Mesenchymal stem cell (in vitro differentiated cells and primary cell): ENCODE data around the gene SAMD4B.

ENCODE experiments used
- DNase-seq: peaks from one replicate; pipeline ENCODE4 v3.0.0-alpha.2; 2013
- H2AFZ ChIP-seq: one replicate; pipeline ENCODE4 v1.6.1; 2013; ENCODE audit warnings: low read depth, mild to moderate bottlenecking, control low read depth, inconsistent platforms, low read length, moderate library complexity
- H2AK5ac ChIP-seq: 2 replicates; pipeline ENCODE4 v1.6.1; 2013; ENCODE audit warnings: low read length, moderate library complexity, mild to moderate bottlenecking, inconsistent platforms; ENCODE audit not compliant: severe bottlenecking
- H2BK120ac ChIP-seq: one replicate; pipeline ENCODE4 v1.6.1; 2013; ENCODE audit warnings: low read depth, mild to moderate bottlenecking, inconsistent platforms, low read length, moderate library complexity
- H2BK12ac ChIP-seq, 2 experiments: one replicate each; pipeline ENCODE4 v1.6.1; 2013; ENCODE audit warnings: inconsistent platforms in 2 of 2, low read length in 2 of 2, mild to moderate bottlenecking in 2 of 2, moderate library complexity in 2 of 2, control low read depth in 1 of 2
- H2BK15ac ChIP-seq: one replicate; pipeline ENCODE4 v1.6.1; 2013; ENCODE audit warnings: mild to moderate bottlenecking, low read depth, inconsistent platforms; ENCODE audit not compliant: poor library complexity, severe bottlenecking
- H2BK5ac ChIP-seq: 2 replicates; pipeline ENCODE4 v1.6.1; 2013; ENCODE audit warnings: low read depth, mild to moderate bottlenecking, low read length, control low read depth, inconsistent platforms; ENCODE audit not compliant: poor library complexity, severe bottlenecking
- H3K14ac ChIP-seq, 2 experiments: one replicate each; pipeline ENCODE4 v1.6.1; 2013; ENCODE audit warnings: inconsistent platforms in 2 of 2, low read length in 2 of 2, control low read depth in 1 of 2, mild to moderate bottlenecking in 1 of 2, moderate library complexity in 1 of 2
- H3K18ac ChIP-seq, 2 experiments: one replicate each; pipeline ENCODE4 v1.6.1; 2013; ENCODE audit warnings: inconsistent platforms in 2 of 2, low read length in 2 of 2, control low read depth in 1 of 2, low read depth in 1 of 2, mild to moderate bottlenecking in 1 of 2
- H3K23ac ChIP-seq, 2 experiments: one replicate each; pipeline ENCODE4 v1.6.1; 2013; ENCODE audit warnings: inconsistent platforms in 2 of 2, low read length in 2 of 2, mild to moderate bottlenecking in 2 of 2, moderate library complexity in 2 of 2, control low read depth in 1 of 2
- H3K27ac ChIP-seq: 2 replicates; pipeline ENCODE4 v1.5.1; 2013; ENCODE audit warnings: mild to moderate bottlenecking, moderate library complexity, low read length, control low read depth, inconsistent platforms; ENCODE audit not compliant: poor library complexity, severe bottlenecking
- H3K27me3 ChIP-seq, 2 experiments: 2 replicates each; pipeline versions ENCODE4 v1.6.1 to v1.7.0; 2013; ENCODE audit warnings: low read length in 2 of 2, mild to moderate bottlenecking in 2 of 2, moderate library complexity in 2 of 2, control low read depth in 1 of 2, inconsistent platforms in 1 of 2; ENCODE audit not compliant: control insufficient read depth in 1 of 2, insufficient read depth in 1 of 2
- H3K36me3 ChIP-seq, 2 experiments: 2 replicates each; pipeline versions ENCODE4 v1.6.1 to v1.7.0; 2013; ENCODE audit warnings: low read length in 2 of 2, control low read depth in 1 of 2, inconsistent platforms in 1 of 2, low read depth in 1 of 2, mild to moderate bottlenecking in 1 of 2; ENCODE audit not compliant: insufficient read depth in 2 of 2, control insufficient read depth in 1 of 2
- H3K4ac ChIP-seq, 2 experiments: one replicate each; pipeline ENCODE4 v1.6.1; 2013; ENCODE audit warnings: inconsistent platforms in 2 of 2, low read length in 2 of 2, mild to moderate bottlenecking in 2 of 2, moderate library complexity in 2 of 2, control low read depth in 1 of 2, low read depth in 1 of 2
- H3K4me1 ChIP-seq: 2 replicates; pipeline ENCODE4 v1.6.1; 2013; ENCODE audit warnings: low read depth, low read length, control low read depth; ENCODE audit not compliant: control insufficient read depth, insufficient read depth
- H3K4me2 ChIP-seq: 2 replicates; pipeline ENCODE4 v1.6.1; 2013; ENCODE audit warnings: low read length, mild to moderate bottlenecking, inconsistent platforms; ENCODE audit not compliant: poor library complexity, severe bottlenecking
- H3K4me3 ChIP-seq, 2 experiments: 2 replicates each; pipeline versions ENCODE4 v1.5.1 to v1.7.0; 2013; ENCODE audit warnings: low read length in 2 of 2, mild to moderate bottlenecking in 2 of 2, control low read depth in 1 of 2, low read depth in 1 of 2; ENCODE audit not compliant: insufficient read depth in 1 of 2
- H3K79me1 ChIP-seq: replicated peaks from 2 replicates; pipeline ENCODE4 v1.6.1; 2013; ENCODE audit warnings: mild to moderate bottlenecking, control low read depth, low read length, inconsistent platforms; ENCODE audit not compliant: poor library complexity, severe bottlenecking
- H3K9ac ChIP-seq: 2 replicates; pipeline ENCODE4 v1.7.0; 2013; ENCODE audit warnings: mild to moderate bottlenecking, low read length, moderate library complexity
- H3K9me3 ChIP-seq: 2 replicates; pipeline ENCODE4 v1.7.0; 2013; ENCODE audit warnings: mild to moderate bottlenecking, low read length; ENCODE audit not compliant: control insufficient read depth
- H4K8ac ChIP-seq: one replicate; pipeline ENCODE4 v1.6.1; 2013; ENCODE audit warnings: inconsistent platforms, mild to moderate bottlenecking, low read length, moderate library complexity
- H4K91ac ChIP-seq: one replicate; pipeline ENCODE4 v1.6.1; 2013; ENCODE audit warnings: mild to moderate bottlenecking, low read length, inconsistent platforms
- WGBS: methylation state at CpG from one replicate; pipeline ENCODE4 v1.1.7; 2013; ENCODE audit warnings: mixed read lengths; 5-methylcytosine and 5-hydroxymethylcytosine counted together

The SAMD4B gene

DNA sequence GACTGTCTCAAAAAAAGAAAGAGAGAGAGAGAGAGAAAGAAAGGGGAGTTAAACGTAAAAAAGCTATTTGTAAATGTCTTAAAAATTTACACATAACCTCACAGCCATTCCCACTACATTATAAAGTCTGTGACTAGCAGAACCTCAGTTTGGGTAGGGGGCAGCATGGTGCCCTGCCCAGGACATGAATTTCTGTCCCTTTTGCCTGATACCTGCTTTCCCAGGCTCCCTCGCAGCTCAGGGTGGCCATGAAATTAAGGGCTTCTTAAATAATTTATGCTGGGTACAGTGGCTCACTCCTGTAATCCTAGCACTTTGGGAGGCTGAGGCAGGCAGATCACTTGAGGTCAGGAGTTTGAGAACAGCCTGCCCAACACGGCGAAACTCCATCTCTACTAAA lies 41.2 kb upstream of the SAMD4B start:
- 81% methylated on average over 4 of the region's 4 CpGs for WGBS

DNA sequence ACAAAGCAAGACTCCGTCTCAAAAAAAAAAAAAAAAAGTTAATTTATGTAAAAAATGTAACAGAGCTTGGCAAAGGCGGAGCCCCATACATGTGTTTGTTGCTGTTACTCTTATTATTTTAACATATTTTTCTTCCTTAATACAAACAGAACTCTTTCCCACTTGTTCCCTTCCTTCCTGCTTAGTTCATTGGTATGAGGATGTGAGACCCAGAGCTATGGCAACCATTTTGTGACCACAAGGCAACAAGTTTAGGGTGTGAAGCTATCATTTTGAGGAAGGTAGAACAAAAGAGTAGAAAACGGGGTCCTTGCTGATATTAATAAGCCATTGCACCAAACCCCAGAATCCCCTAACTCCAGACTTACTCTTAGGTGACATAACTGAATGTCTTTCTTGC lies 40.7 kb upstream of the SAMD4B start:
- WGBS, result no CpG with 5 or more reads among the region's 3 CpGs
- Histone ChIP-seq H2BK12ac (no peak overlapping the region), H4K91ac (no peak overlapping the region), H3K23ac (no peak overlapping the region), H3K9me3 (no peaks in the 10 kb centered on the region), H3K9ac (no peak overlapping the region), H3K27me3 (peaks cover 57 to 65% of the 10 kb centered on the region in 2 experiments), H3K14ac (peak overlapping the region in 1 of 2 experiments; percentile 36), H2AFZ (no peak overlapping the region), H2BK15ac (no peak overlapping the region), H3K4me2 (no peak overlapping the region), H2BK120ac (no peak overlapping the region), H3K4me3 (no peak overlapping the region), H3K4ac (no peak overlapping the region), H3K36me3 (no peaks in the 10 kb centered on the region), H3K18ac (no peak overlapping the region), H2BK5ac (no peak overlapping the region), H4K8ac (no peak overlapping the region), H2AK5ac (no peak overlapping the region), H3K79me1 (no peaks in the 10 kb centered on the region), H3K27ac (no peak overlapping the region), H3K4me1 (peaks cover 1% of the 10 kb centered on the region)
- DNase-seq, result no peak

More for the DNA sequence above, 41.2 kb upstream of the SAMD4B start:
- H4K91ac ChIP-seq, result no peak overlapping the region
- H2BK15ac ChIP-seq, result no peak overlapping the region
- no peak overlapping the region for H2BK5ac ChIP-seq
- DNase-seq, result no peak
- no peak overlapping the region for H3K14ac ChIP-seq
- H3K27ac ChIP-seq, result no peak overlapping the region
- no peak overlapping the region for H3K4me2 ChIP-seq
- H2BK12ac ChIP-seq, result no peak overlapping the region
- H3K4ac ChIP-seq, result no peak overlapping the region
- no peak overlapping the region for H3K18ac ChIP-seq
- no peak overlapping the region for H4K8ac ChIP-seq
- H3K23ac ChIP-seq, result no peak overlapping the region
- H3K79me1 ChIP-seq, result no peaks in the 10 kb centered on the region
- no peak overlapping the region for H3K9ac ChIP-seq
- no peak overlapping the region for H2AFZ ChIP-seq
- H3K27me3 ChIP-seq, result peaks cover 57 to 65% of the 10 kb centered on the region in 2 experiments
- no peaks in the 10 kb centered on the region for H3K9me3 ChIP-seq
- no peaks in the 10 kb centered on the region for H3K36me3 ChIP-seq
- no peak overlapping the region for H2AK5ac ChIP-seq
- H3K4me3 ChIP-seq, result no peak overlapping the region
- H3K4me1 ChIP-seq, result peaks cover 1% of the 10 kb centered on the region
- no peak overlapping the region for H2BK120ac ChIP-seq

DNA sequence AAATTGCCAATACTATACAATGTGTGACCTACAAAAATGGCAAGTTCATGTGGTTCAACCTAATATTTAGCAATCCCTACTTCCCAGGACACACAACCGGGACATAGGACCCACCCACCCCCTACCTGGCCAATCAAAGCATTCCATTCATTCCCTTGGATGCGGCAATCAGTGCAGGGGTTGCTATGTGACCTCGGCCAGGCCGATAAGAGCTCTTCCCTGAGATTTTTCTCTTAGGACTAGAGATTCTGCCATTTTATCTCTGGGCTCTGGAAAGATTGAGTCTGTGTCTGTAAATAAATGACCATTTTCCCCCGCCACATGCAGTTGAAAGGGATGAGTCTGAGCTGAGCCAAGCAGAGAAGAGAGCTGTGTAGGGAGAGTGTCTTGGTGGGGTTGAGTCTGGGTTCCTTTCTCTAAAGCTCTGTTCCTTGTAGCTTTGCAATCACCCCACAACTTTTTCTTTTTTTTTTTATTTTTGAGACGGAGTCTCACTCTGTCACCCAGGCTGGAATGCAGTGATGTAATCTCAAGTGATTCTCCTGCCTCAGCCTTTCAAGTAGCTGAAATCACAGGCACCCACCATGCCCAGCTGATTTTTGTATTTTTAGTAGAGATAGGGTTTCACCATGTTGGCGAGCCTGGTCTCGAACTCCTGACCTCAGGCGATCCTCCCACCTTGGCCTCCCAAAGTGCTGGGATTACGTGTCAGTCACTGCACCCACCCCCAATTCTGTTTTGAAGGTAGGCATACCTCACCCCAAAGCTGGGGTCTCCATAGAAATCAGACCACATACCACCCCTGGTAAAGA lies 38.6 kb upstream of the SAMD4B start:
- H2AFZ ChIP-seq, result no peak overlapping the region

DNA sequence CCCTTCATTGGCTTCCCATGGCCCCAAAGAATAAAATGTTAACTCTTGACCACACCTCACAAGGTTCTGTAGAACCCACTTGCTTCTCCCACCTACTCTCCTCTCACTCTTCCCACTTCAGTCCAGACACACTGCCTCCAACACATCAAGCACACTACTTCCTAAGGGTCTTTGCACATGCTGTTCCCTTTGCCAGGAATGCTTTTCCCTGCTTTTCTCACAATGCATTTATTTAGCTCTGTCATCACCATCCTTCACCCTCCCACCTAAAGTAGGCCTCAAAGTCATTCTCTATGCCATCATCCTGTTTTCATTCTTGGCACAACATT lies 38.1 kb upstream of the SAMD4B start:
- Histone ChIP-seq H3K79me1 (no peaks in the 10 kb centered on the region), H3K27me3 (peaks cover 73 to 80% of the 10 kb centered on the region in 2 experiments), H3K9ac (no peak overlapping the region), H4K8ac (no peak overlapping the region), H2BK15ac (no peak overlapping the region), H4K91ac (no peak overlapping the region), H3K14ac (no peak overlapping the region), H2BK5ac (no peak overlapping the region), H3K36me3 (no peaks in the 10 kb centered on the region), H2AK5ac (no peak overlapping the region), H3K4me3 (no peak overlapping the region), H3K9me3 (no peaks in the 10 kb centered on the region), H3K18ac (no peak overlapping the region), H3K4me2 (no peak overlapping the region), H3K27ac (no peak overlapping the region), H2AFZ (no peak overlapping the region), H2BK120ac (no peak overlapping the region), H2BK12ac (no peak overlapping the region), H3K4me1 (peaks cover 15% of the 10 kb centered on the region), H3K4ac (no peak overlapping the region), H3K23ac (no peak overlapping the region)
- DNase-seq, result no peak

More for the DNA sequence above, 38.6 kb upstream of the SAMD4B start:
- Histone ChIP-seq H3K9me3 (no peaks in the 10 kb centered on the region), H3K36me3 (no peaks in the 10 kb centered on the region), H3K14ac (no peak overlapping the region), H3K79me1 (no peaks in the 10 kb centered on the region), H2BK5ac (no peak overlapping the region), H3K18ac (no peak overlapping the region), H3K9ac (no peak overlapping the region), H2AK5ac (no peak overlapping the region), H3K4me1 (peaks cover 15% of the 10 kb centered on the region), H4K91ac (no peak overlapping the region), H2BK15ac (no peak overlapping the region), H3K4me3 (no peak overlapping the region), H4K8ac (no peak overlapping the region), H2BK12ac (no peak overlapping the region), H3K27ac (no peak overlapping the region), H3K27me3 (peaks cover 67 to 76% of the 10 kb centered on the region in 2 experiments), H3K4me2 (no peak overlapping the region), H2BK120ac (no peak overlapping the region), H3K4ac (no peak overlapping the region), H3K23ac (no peak overlapping the region)
- DNase-seq, result no peak
- WGBS, result 62% methylated on average over 9 of the region's 10 CpGs
